22Rv1 (cell line): Measurements from ENCODE around the gene ENKD1.

Experiments used
- H3K27ac ChIP-seq: fragments of 450-650 bp; 2 replicates; pipeline ENCODE4 v1.5.1; 2017
- CTCF ChIP-seq: fragments of 450-650 bp; IDR thresholded peaks from 2 replicates; pipeline ENCODE4 v1.5.1; 2017; ENCODE audit warnings: mild to moderate bottlenecking
- ZFX ChIP-seq: fragments of 450-650 bp; IDR thresholded peaks from 2 replicates; pipeline ENCODE4 v1.6.1; 2017; ENCODE audit warnings: antibody characterized with exemption, borderline replicate concordance

The ENKD1 gene

DNA sequence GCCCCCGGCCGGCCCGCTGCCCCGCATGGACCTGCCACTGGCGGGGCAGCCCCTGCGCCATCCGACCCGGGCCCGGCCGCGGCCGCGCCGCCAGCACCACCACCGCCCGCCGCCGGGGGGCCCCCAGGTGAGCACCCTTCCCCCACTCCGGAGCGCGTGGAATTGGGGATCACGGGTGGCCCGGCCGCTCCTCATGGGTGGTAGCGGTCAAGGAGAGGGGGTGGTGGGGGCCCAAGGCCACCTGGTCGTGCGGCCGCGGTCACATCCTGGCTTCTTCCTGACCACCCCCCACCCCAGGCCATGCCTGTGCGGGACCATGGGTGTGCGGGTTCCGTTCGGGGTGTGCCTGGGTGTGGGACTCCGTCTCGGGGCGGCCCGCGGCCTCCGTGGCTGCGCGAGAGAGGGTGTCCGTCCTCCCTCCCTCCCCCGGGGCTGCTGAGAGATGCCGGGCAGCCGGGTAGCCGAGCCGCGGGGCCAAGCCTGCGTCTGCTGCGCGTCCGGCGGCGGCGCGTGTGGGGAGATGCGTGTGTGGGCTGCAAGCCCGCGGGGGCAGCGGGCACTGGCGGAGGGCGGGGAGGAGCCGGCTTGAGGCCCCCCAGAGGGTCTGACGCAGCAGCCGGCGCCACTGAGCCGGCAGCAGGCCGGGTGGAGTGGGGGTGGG lies 13.3 kb downstream of the ENKD1 start:
- TF ChIP-seq CTCF: peak; percentile 57
- no peak for TF ChIP-seq ZFX
- peak overlapping the region; percentile 48 for H3K27ac ChIP-seq

GRCh38 chr16:67652578-67653127 lies 13.9 kb downstream of the ENKD1 start:
- TF ChIP-seq ZFX (no peak), CTCF (no peak)
- peak overlapping the region; percentile 48 for H3K27ac ChIP-seq

DNA sequence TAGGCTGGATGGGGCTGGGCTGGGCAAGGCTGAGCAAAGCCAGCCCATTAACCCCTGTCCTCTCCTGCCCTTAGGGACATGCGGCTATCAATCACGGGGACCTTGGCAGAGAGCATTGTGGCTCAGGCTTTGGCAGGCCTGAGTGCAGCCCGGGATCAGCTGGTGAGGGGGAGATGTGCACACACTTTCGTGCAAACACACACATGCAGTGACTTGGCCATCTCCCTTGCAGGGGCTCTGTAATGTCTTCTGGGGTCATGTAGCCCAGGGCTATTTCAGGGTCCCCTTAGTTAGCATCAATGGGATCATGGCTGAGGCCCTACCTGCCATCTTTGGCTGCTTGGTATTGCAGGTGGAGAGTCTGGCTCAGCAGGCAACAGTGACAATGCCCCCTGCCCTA lies 14.7 kb downstream of the ENKD1 start:
- TF ChIP-seq CTCF (no peak), ZFX (no peak)
- H3K27ac ChIP-seq: no peak overlapping the region

- no peak overlapping the region for H3K27ac ChIP-seq
- no peak for TF ChIP-seq ZFX
These were observed 15.5 kb downstream of the ENKD1 start for GRCh38 chr16:67651039-67651438.

DNA sequence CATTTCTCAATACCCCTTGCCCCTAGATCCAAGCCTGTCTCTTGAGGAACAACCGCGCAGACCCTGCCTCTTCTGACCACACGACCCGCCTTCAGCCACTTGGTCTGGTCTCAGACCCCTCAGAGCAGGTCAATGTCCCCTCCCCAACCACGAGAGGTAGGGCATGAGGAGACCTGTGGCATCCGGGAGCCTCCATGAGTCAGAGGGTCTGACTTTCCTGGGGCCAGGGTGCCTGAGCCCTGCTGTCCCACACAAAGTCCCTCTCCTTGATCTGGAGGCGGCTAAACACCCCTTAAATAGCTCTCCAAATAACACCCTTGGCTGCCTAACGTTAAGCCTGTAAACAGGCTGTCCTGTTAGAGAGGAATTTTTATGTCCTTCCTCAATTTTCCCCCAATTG lies 16.5 kb downstream of the ENKD1 start:
- no peak for TF ChIP-seq CTCF
- TF ChIP-seq ZFX: no peak
- no peak overlapping the region for H3K27ac ChIP-seq

DNA sequence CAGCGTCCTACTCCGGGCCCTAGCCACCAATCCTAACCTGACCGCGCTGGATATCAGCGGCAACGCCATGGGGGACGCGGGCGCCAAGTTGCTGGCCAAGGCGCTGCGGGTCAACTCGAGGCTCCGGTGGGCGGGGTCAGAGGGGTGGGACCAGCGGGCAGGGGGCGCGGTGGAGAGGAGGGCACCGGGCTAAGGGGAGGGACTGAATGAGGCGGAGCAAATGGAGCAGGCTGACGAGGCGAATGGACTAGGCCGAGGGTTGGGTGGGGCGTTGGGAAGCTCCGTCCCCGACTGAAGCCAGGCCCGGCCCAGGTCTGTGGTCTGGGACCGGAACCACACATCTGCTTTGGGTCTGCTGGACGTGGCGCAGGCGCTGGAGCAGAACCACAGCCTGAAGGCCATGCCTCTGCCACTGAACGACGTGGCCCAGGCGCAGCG lies 17.0 kb downstream of the ENKD1 start:
- TF ChIP-seq ZFX (no peak), CTCF (no peak)

DNA sequence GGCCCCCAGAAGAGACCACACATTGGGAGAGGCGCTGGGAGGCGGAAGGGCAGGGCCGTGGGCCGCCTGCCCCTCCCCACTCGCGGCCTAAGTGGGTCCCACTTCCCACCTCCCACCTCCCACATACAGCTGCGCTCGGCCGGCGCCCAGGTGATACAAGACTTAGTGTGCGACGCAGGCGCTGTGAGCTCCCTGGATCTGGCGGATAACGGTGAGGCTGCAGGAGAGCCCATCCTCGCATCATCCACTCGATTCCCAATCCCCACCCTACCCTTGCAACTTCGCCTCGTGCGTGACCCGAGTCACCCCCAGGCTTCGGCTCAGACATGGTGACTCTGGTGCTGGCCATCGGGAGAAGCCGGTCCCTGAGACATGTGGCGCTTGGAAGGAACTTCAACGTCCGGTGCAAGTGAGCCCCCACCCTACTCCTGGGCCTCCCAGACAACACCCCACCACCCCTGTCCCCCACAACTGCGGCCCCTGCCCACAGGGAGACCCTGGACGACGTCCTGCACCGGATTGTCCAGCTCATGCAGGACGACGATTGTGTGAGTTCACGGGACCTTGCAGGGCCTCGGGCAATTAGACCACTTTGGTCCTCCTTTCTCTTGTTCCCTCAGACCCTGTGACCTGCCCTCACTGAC lies 17.7 kb downstream of the ENKD1 start:
- TF ChIP-seq ZFX (no peak), CTCF (no peak)

More for the DNA sequence above, 17.0 kb downstream of the ENKD1 start:
- no peak overlapping the region for H3K27ac ChIP-seq

More for the DNA sequence above, 17.7 kb downstream of the ENKD1 start:
- H3K27ac ChIP-seq: no peak overlapping the region
